Fibroblast of skin of left quadriceps (primary cell): Measurements from ENCODE around the gene OR4F6.
A peak's percentile ranks its signal among the peaks of the same experiment; 100 is the strongest.

Source experiments
- DNase-seq, 2 experiments: peaks; one replicate each; pipeline ENCODE4 v3.0.0-alpha.2; 2013; ENCODE audit warnings: low read depth in 2 of 2

Gene OR4F6

DNA sequence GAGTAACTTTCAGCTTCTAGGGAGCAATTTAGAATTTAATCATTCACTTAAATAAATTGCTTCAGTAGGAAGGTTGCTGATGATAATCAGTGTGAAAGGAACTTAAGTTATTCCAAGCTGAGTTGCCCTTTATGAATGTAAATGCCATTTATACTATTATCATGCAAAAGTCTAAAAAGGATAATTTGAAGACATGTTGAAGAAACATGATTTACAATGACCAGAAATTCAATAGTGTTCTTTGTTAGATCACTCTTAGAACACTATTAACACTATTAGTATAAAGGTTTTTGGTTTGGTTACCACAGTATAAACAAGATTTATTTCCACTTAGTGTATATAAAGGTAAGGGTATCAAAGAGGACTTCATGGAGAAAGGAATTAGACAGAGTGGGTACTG lies 1.6 kb downstream of the OR4F6 start:
- DNase-seq = no peak

DNA sequence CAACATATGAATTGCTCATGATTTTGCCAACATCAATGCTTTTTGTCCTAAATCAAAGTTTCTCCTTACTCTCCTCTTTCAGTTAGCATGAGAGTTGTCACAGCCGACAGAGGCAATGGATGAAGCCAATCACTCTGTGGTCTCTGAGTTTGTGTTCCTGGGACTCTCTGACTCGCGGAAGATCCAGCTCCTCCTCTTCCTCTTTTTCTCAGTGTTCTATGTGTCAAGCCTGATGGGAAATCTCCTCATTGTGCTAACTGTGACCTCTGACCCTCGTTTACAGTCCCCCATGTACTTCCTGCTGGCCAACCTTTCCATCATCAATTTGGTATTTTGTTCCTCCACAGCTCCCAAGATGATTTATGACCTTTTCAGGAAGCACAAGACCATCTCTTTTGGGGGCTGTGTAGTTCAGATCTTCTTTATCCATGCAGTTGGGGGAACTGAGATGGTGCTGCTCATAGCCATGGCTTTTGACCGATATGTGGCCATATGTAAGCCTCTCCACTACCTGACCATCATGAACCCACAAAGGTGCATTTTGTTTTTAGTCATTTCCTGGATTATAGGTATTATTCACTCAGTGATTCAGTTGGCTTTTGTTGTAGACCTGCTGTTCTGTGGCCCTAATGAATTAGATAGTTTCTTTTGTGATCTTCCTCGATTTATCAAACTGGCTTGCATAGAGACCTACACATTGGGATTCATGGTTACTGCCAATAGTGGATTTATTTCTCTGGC lies 2.5 kb downstream of the OR4F6 start:
- no peak for DNase-seq

DNA sequence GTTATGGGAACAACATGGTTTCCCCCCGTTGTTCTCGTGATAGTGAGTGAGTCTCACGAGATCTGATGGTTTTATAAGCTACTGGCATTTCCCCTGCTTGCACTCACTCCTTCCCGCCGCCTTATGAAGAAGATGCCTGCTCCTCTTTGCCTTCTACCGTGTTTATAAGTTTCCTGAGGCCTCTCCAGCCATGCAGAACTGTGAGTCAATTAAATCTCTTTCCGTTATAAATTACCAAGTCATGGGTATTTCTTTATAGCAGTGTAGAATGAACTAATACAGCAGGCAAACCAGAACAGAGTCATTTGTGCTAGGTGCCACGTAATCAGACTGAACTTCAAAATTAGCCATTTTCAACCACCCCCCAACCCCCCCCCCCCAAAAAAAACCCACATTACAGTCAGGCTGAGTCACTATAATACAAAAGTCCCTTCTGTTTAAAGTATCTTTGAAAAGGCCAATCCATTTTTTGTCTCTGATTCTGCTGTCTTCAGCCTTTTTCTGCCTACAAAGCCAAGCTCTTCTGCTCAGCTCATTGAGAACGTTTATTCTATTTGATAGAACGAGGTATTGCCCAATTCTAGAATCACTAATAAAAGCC lies 4.1 kb downstream of the OR4F6 start:
- DNase-seq = peak in 1 of 2 experiments; percentile 15

DNA sequence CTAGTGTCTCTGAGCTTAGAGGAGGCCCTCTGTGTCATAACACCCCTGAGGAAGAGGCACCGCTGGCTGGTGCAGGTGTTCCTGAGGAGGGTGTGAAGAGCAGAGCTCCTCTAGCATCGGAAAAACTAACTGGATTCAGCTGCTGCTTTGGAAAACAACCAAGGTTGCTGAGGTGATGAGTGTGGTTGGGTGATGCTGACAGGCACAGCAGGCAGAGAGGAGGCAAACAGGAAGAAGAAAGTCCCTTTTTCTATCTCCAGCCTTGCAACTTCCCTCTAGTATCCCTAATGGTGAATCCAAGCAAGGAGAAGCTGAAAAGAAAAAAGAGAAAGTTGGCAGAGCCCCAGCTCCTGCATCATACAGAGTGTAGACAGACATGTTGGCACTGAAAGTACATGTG lies 4.9 kb downstream of the OR4F6 start:
- peak; percentile 37 to 42 for DNase-seq

GRCh38 chr15:101810456-101810855 lies 7.1 kb downstream of the OR4F6 start:
- no peak for DNase-seq

DNA sequence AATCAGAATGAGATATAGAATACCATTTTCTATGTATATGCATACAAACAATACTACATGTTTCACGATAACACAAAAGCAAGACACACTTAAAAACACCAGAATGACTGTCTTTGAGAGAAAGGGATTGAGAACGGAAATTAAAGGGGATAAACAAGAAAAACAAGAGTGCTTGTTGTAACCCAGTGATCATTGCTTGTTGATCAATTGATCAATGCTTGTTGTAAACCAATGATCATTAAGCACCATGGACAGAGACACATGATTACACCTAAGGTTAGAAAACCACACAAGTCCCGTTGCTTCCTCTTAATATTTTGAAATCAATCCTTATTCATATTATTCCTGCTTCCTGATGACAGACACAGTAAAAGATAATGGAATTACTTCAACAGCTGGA lies 7.6 kb downstream of the OR4F6 start:
- DNase-seq = no peak

- DNase-seq = no peak
Measured at GRCh38 chr15:101811902-101812301, 8.6 kb downstream of the OR4F6 start, which contains the start of gene OR4F15. OR4F15 (plus strand) TSS chr15:101812202; CDS start chr15:101818187, 5,985 bp downstream.

- peak in 1 of 2 experiments; percentile 29 for DNase-seq
Measured at GRCh38 chr15:101813803-101814534, 10.7 kb downstream of the OR4F6 start.

DNA sequence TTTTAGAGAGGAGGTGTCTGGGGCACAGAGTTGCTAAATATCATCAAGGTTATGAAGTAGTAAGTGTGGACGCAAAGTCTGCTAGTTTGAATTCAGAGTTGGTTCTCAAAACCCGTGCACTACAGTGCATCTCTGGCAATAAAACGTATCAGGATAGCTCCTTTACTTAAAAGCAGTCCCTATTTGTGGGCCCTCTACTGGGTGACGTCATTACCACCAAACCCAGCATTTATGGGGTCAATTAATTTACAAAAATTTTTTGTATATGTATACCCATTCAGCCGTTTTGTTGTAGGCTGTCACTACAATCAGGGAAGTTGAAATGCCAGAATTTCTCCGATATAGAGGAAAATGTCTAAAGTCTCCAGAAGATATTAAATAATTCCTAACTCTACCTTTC lies 17.5 kb downstream of the OR4F6 start:
- no peak for DNase-seq

- DNase-seq = peak; percentile 47
Measured at GRCh38 chr15:101827257-101827656, 23.9 kb downstream of the OR4F6 start.

DNA sequence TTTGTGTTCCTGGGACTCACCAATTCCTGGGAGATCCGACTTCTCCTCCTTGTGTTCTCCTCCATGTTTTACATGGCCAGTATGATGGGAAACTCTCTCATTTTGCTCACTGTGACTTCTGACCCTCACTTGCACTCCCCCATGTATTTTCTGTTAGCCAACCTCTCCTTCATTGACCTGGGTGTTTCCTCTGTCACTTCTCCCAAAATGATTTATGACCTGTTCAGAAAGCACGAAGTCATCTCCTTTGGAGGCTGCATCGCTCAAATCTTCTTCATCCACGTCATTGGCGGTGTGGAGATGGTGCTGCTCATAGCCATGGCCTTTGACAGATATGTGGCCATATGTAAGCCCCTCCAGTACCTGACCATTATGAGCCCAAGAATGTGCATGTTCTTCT lies 25.5 kb downstream of the OR4F6 start:
- no peak for DNase-seq

DNA sequence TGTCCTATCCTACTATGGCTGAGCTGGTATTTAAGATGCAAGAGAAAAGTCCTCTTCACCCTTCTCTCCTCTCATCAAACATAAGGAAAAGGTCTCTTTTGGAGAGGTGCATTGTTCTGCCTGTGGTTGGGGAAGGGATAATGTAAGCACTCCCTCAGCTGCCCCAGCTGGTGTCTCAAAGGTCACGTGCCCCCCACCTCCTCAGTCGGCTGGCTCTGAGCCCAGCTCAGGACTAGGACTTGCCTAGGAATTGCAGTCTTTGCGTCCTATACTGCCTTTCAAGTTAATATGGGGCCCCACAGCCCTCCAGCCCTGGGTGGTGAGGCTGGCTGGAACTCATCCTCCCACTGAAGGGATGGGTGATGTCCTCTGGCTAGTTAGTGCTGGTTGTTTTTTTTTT lies 38.3 kb downstream of the OR4F6 start:
- DNase-seq = no peak

- no peak for DNase-seq
Measured at GRCh38 chr15:101844916-101845315, 41.6 kb downstream of the OR4F6 start.

- no peak for DNase-seq
Measured at GRCh38 chr15:101852356-101852755, 49.0 kb downstream of the OR4F6 start.
